ENCODE data around the gene ELMOD1. TPM values are rescaled to one million over a fixed set of nuclear protein-coding genes. Genes with fewer than 3 reads are reported as not detected.

The ELMOD1 gene
- total RNA-seq, 1 donor from 2014 or later: 95.5 TPM

Other genes with a start within 250 kb of the ELMOD1 start
- 32.8 TPM for gene CWF19L2, start 133.3 kb upstream of the ELMOD1 start, total RNA-seq
- 20.1 TPM for gene ALKBH8, start 25.4 kb upstream of the ELMOD1 start, total RNA-seq
- gene SLN, start 120.9 kb downstream of the ELMOD1 start, total RNA-seq: 8.3 TPM